HepG2 (cell line): Measurements from ENCODE around the gene CACNB4. TPM values are rescaled to one million over a fixed set of nuclear protein-coding genes. Genes with fewer than 3 reads are reported as not detected.

Experiments used
- ATAC-seq: fragments of 200-7000 bp; cut with Tn5 transposase; 3 replicates; pipeline ENCODE4 v1.9.1; 2020; ENCODE audit warnings: mild to moderate bottlenecking, moderate library complexity
- BruUV-seq: library from RNA; stranded (reverse); fragments of 400-500 nt; replicated peaks from 2 replicates; lab custom pipeline; 2021; lab: Mats Ljungman, UMichigan
- CTCF ChIA-PET: fragments of 300-600 bp; formaldehyde crosslinking; extraction: SDS; loops from one replicate; lab custom pipeline; 2021; ENCODE audit warnings: low total read pairs, inconsistent platforms, low intra/inter-chr PET ratio; lab: Yijun Ruan, JAX
- POLR2A ChIA-PET: fragments of 350-600 bp; sonication (Branson Sonifier 250); formaldehyde crosslinking; loops from one replicate; lab custom pipeline; 2020; ENCODE audit warnings: antibody characterized with exemption, inconsistent platforms; lab: Yijun Ruan, JAX
- DNase-seq: peaks from one replicate; pipeline ENCODE4 v3.0.0-alpha.2; 2015; ENCODE audit warnings: low spot score
- FAIRE-seq: peaks from 3 replicates; lab custom pipeline; 2011; peaks lifted over from hg19 to GRCh38; lab: Jason Lieb, UNC
- H2AFZ ChIP-seq: one replicate; pipeline ENCODE4 v1.6.1; 2011; ENCODE audit warnings: low read length, inconsistent platforms
- H3K27ac ChIP-seq: fragments of 300-600 bp; 3 replicates; pipeline ENCODE4 v1.8.0; 2011; ENCODE audit warnings: mixed run types, mild to moderate bottlenecking, mixed read lengths, low read length, inconsistent platforms; ENCODE audit not compliant: insufficient read depth; ENCODE audit errors: extremely low read length
- H3K27me3 ChIP-seq, 2 experiments: fragments of 200-600 bp in 1 of 2; 2 replicates in 1 of 2; 3 replicates in 1 of 2; pipeline versions ENCODE4 v1.6.0 to v1.8.0; 2011; ENCODE audit warnings: low read length in 2 of 2, mild to moderate bottlenecking in 2 of 2, moderate library complexity in 2 of 2, inconsistent platforms in 1 of 2; ENCODE audit not compliant: insufficient read depth in 2 of 2, control insufficient read depth in 1 of 2
- H3K36me3 ChIP-seq, 2 experiments: fragments of 200-600 bp in 1 of 2; replicated peaks in 1 of 2; 2 replicates in 1 of 2; 3 replicates in 1 of 2; pipeline versions ENCODE4 v1.5.1 to v1.8.0; 2011; ENCODE audit warnings: low read length in 2 of 2, inconsistent platforms in 1 of 2; ENCODE audit not compliant: insufficient read depth in 2 of 2, control insufficient read depth in 1 of 2
- H3K4me1 ChIP-seq: 2 replicates; pipeline ENCODE4 v1.5.1; 2012; ENCODE audit warnings: low read length, inconsistent platforms; ENCODE audit not compliant: insufficient read depth
- H3K4me2 ChIP-seq: 2 replicates; pipeline ENCODE4 v1.6.0; 2011; ENCODE audit warnings: low read depth, low read length, inconsistent platforms
- H3K4me3 ChIP-seq, 3 experiments: fragments of 200-600 bp in 1 of 3; sonication (generic), shearing (Covaris generic) in 1 of 3; replicated peaks in 1 of 3; 2 replicates each; pipeline ENCODE4 v1.5.1; 2011 to 2016; ENCODE audit warnings: low read length in 3 of 3, inconsistent platforms in 2 of 3, low read depth in 2 of 3, mild to moderate bottlenecking in 2 of 3, control low read depth in 1 of 3, mixed read lengths in 1 of 3; ENCODE audit not compliant: insufficient read depth in 1 of 3
- H3K79me2 ChIP-seq: one replicate; pipeline ENCODE4 v1.6.1; 2011; ENCODE audit warnings: low read length, inconsistent platforms; ENCODE audit not compliant: insufficient read depth
- H3K9ac ChIP-seq: 2 replicates; pipeline ENCODE4 v1.6.0; 2011; ENCODE audit warnings: mild to moderate bottlenecking, low read depth, low read length, inconsistent platforms; ENCODE audit not compliant: insufficient read depth
- H3K9me3 ChIP-seq: 2 replicates; pipeline ENCODE4 v1.5.1; 2012; ENCODE audit warnings: mild to moderate bottlenecking, low read length
- H4K20me1 ChIP-seq: 2 replicates; pipeline ENCODE4 v1.6.0; 2011; ENCODE audit warnings: inconsistent platforms, mild to moderate bottlenecking, low read length, moderate library complexity; ENCODE audit not compliant: insufficient read depth
- HIVEP1 ChIP-seq: sonication (generic); formaldehyde crosslinking; IDR thresholded peaks from 2 replicates; pipeline ENCODE4 v1.4.0; 2020; ENCODE audit warnings: mild to moderate bottlenecking, missing genetic modification reagents
- RFXANK ChIP-seq: IDR thresholded peaks from 2 replicates; pipeline ENCODE4 v1.6.1; 2016
- ZNF317 ChIP-seq: sonication (generic); formaldehyde crosslinking; IDR thresholded peaks from 2 replicates; pipeline ENCODE4 v1.5.0; 2020; ENCODE audit warnings: mild to moderate bottlenecking, missing genetic modification reagents
- WGBS: methylation state at CpG from one replicate; pipeline ENCODE4 v1.1.6; 2017; ENCODE audit warnings: low lambda C conversion rate; 5-methylcytosine and 5-hydroxymethylcytosine counted together
- in situ Hi-C: cut with HindIII; loops from 2 replicates; pipeline ENCODE4 v1.10.0; 2017; ENCODE audit warnings: low pct_unique_long_range_greater_than_20kb; ENCODE audit not compliant: extremely low pct_ligation_motif_present
- intact Hi-C: fragments of 100-400 bp; cut with micrococcal nuclease; formaldehyde crosslinking; loops from one replicate; pipeline ENCODE4 v1.10.0; 2022; ENCODE audit not compliant: unreplicated experiment
- polyA plus RNA-seq, 8 experiments: library from polyadenylated mRNA; depleted of rRNA in 3 of 8; stranded (reverse) in 7 of 8; unstranded in 1 of 8; fragments of >200 nt; fragmentation: Illumina TruSeq in 4 of 8; extraction: Trizol in 4 of 8; gene quantifications; 2 replicates each; pipeline versions ENCODE4 v1.2.1 to v1.2.3, GENCODE V29; 2011 to 2016; ENCODE audit warnings: low read depth in 4 of 8, missing spikeins in 1 of 8, mixed read lengths in 1 of 8; ENCODE audit not compliant: insufficient read depth in 1 of 8
- total RNA-seq, 5 experiments: library from RNA; depleted of rRNA; stranded (reverse); fragments of >200 nt; fragmentation: Illumina TruSeq; extraction: Trizol; gene quantifications; 2 replicates each; pipeline ENCODE4 v1.2.3, GENCODE V29; 2016; ENCODE audit warnings: low read depth in 1 of 5

CACNB4 gene
- total and polyA plus RNA-seq, 2 of the 13 experiments (the other 11 are each of a cell fraction or from before 2014, with no cell fraction given) = 5.1 to 14.3 TPM

DNA sequence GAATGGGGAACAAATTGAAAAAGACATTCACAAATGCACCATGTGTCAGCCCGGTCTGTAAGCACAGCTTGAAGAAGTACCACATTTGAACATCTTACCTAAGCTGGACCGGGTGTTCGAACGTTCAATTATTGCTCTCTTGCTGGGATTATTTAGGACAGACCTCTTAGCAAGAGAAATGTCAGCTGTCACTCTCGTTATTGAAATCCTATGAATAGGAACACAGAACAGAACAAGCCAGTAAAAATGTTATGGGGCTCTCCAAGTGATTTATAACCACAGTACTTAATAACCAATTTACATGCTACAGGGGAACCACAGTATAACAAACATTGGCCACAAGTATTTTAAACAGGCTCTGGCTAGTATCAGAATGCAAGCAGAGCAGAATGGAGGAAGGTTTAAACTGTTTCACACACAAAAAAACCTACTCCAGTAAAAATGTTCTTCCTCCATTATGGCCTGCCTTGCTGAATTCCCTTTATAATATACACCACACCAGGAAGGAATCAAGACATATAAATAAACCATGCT is 238.2 kb downstream of the CACNB4 start:
- WGBS = 94% methylated on average over 5 of the region's 5 CpGs
- POLR2A ChIA-PET = interaction anchor here (1.5 kb wide), 1 partner anchor 32 kb away, joined by 6 read pairs; the partner anchor contains the start of gene ARL5A
- intact Hi-C loops = no loop called here

DNA sequence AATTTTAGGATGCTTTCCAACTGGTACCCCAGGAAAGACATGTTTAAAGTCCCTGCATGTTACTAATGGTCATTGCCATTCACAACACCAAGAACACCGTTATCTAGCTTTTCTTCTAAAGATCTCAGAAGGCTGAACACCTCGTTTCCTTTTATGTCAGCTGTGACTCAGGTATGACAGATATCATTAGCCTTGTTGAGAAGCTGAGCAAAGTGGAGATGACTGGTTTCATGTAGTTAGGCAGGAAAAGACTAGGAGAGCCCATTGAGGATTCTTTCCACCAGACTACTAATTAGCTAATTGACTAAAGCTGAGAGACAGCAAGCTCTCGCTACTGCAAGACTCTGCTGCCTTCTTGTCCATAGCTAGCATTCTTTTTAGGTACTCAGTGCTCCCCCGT is 238.6 kb downstream of the CACNB4 start:
- intact Hi-C loops (no loop called here), in situ Hi-C loops (no loop called here)
- Histone ChIP-seq H3K4me3 (no peak overlapping the region), H3K9me3 (no peaks in the 10 kb centered on the region), H3K27me3 (no peaks in the 10 kb centered on the region)
- no peak for TF ChIP-seq HIVEP1 (CRISPR knock-in tag)
- TF ChIP-seq, all 625 proteins: peak for 0
- H3K4me1 ChIP-seq = peaks cover 7% of the 10 kb centered on the region
- H3K79me2 ChIP-seq = no peaks in the 10 kb centered on the region
- DNase-seq (no peak), FAIRE-seq (no peak), ATAC-seq (no peak)
- no peaks in the 10 kb centered on the region for H3K36me3 ChIP-seq
- no TSS peak for BruUV-seq
- no peak overlapping the region for H2AFZ ChIP-seq
- ChIA-PET POLR2A (interaction anchor here (1.5 kb wide), 1 partner anchor 32 kb away, joined by 6 read pairs; the partner anchor contains the start of gene ARL5A), CTCF (no interaction called here)
- H3K9ac ChIP-seq = no peak overlapping the region
- H4K20me1 ChIP-seq = no peaks in the 10 kb centered on the region
- no peak overlapping the region for H3K27ac ChIP-seq
- no peak overlapping the region for H3K4me2 ChIP-seq
- WGBS = 91% methylated on average over 4 of the region's 4 CpGs

More for the DNA sequence above, 238.2 kb downstream of the CACNB4 start:
- TF ChIP-seq ZNF317 (CRISPR knock-in tag) = peak; percentile 74
- no peak for TF ChIP-seq RFXANK
- Histone ChIP-seq H3K4me2 (no peak overlapping the region), H3K9ac (no peak overlapping the region), H2AFZ (no peak overlapping the region), H3K79me2 (no peaks in the 10 kb centered on the region), H4K20me1 (no peaks in the 10 kb centered on the region), H3K4me1 (peaks cover 7% of the 10 kb centered on the region), H3K27ac (no peak overlapping the region), H3K9me3 (no peaks in the 10 kb centered on the region), H3K27me3 (no peaks in the 10 kb centered on the region), H3K4me3 (no peak overlapping the region), H3K36me3 (no peaks in the 10 kb centered on the region)
- no TSS peak for BruUV-seq
- CTCF ChIA-PET = no interaction called here
- in situ Hi-C loops = no loop called here
- DNase-seq (no peak), FAIRE-seq (no peak), ATAC-seq (no peak)
